GM12892 (cell line): ENCODE data around the gene TM4SF20.
A peak's percentile ranks its signal among the peaks of the same experiment; 100 is the strongest.

ENCODE experiments used
- POLR2A ChIP-seq: IDR thresholded peaks from 2 replicates; pipeline ENCODE4 v1.6.1; 2011; ENCODE audit warnings: low read depth, low read length, control low read depth
- POLR2AphosphoS5 ChIP-seq: IDR thresholded peaks from 2 replicates; pipeline ENCODE4 v1.6.1; 2011; ENCODE audit warnings: low read depth, low read length, control low read depth
- TAF1 ChIP-seq: IDR thresholded peaks from 2 replicates; pipeline ENCODE4 v1.6.1; 2011; ENCODE audit warnings: low read depth, mild to moderate bottlenecking, control low read depth, low read length, borderline replicate concordance

DNA sequence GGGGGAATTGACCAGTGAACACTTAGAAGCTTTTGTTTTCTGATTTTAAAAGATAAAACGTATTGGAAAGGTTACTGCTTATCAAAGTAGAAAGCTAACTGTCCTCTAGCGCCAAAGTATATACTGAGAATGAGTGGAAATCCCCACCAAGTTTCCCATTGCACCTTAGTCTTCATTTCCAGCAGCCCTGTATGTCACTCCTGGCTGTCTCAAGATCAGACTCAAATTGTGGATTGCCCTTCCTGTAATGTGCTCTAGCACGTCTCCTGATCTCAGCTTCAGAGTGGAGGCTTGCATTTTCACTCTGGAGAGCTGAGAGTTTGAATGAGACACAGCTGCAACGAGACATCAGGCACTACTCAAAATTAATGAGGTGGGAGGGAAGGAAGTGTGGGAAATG is 27.5 kb downstream of the TM4SF20 start:
- TF ChIP-seq POLR2AphosphoS5 (0 out of 2 replicates have a peak, but pooled peaks have one; percentile 37), POLR2A (no peak; the same call in 1 of the 2 replicates), TAF1 (no peak)
